T follicular helper cell (primary cell): ENCODE data around the gene CD40LG.
A peak's percentile ranks its signal among the peaks of the same experiment; 100 is the strongest.

Experiments
- DNase-seq: peaks from one replicate; pipeline ENCODE4 v3.0.0-alpha.2; 2020; ENCODE audit warnings: low read depth

The CD40LG gene

GRCh38 chrX:136650811-136651210 lies 2.9 kb downstream of the CD40LG start:
- no peak for DNase-seq

DNA sequence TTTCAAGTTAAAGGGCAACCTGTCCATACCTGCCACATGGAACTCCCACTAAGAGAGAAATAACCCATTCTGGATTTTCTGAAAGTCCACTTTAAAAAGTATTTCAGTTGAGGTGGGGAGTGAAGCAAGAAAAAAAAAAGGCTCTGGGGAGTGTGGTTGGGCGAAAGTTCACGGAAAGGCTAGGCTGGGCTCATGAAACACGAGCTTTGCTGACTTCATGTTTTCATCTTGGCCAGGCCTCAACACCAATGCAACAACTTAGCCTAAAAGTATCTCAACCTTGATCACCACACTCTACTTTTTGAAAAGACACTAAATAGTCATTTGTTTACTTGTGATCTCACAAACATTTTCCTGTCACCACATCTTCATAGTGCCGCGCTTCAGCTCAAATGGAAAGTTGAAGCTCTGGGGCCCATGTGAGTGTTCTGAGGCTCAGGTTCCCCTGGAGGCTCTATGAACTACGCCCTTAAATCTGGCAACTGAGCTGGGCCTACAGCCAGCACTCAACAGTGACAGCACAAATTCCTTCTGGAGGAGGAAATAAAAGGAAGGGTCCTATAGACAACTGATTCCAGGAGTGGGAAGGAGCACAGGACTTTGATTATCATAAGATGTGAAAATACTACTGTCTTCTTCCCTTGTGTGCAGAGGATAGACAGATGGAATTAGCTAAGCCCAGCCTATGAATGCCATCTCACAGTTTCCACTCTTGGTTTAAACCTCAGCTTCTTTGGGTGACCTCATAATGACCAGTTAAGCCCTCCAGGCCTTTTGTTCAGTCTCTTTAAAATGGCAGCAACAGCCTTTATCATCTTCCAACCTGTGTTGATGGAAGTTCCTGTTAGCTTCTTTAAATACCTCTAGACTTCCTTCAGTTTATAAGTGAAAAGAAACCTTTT lies 5.1 kb downstream of the CD40LG start:
- DNase-seq: no peak

- DNase-seq: no peak
Measured at GRCh38 chrX:136656361-136656964, 8.5 kb downstream of the CD40LG start.

DNA sequence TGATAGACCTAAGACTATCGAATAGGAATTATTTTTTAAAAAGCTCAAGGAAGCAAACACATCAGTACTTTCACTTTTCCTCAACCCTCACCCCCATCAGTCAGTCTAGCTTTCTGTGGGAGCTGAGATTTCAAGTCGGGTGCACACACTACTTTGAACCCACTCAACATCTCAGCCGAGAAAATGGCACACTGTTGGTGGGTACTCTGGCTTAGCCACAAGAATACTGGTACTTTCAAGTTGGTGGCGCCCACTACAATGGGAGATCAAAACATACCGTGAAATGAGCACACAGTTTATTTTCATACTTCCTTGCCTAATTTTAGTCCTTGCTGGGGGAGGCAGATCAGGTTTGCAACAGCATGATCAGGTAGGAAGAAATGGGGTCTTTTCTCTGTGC lies 10.2 kb downstream of the CD40LG start:
- DNase-seq: no peak

DNA sequence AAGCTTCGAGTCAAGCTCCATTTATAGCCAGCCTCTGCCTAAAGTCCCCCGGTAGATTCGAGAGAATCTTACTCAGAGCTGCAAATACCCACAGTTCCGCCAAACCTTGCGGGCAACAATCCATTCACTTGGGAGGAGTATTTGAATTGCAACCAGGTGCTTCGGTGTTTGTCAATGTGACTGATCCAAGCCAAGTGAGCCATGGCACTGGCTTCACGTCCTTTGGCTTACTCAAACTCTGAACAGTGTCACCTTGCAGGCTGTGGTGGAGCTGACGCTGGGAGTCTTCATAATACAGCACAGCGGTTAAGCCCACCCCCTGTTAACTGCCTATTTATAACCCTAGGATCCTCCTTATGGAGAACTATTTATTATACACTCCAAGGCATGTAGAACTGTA lies 11.2 kb downstream of the CD40LG start:
- DNase-seq: no peak

GRCh38 chrX:136660896-136661295 lies 12.9 kb downstream of the CD40LG start:
- DNase-seq: no peak

DNA sequence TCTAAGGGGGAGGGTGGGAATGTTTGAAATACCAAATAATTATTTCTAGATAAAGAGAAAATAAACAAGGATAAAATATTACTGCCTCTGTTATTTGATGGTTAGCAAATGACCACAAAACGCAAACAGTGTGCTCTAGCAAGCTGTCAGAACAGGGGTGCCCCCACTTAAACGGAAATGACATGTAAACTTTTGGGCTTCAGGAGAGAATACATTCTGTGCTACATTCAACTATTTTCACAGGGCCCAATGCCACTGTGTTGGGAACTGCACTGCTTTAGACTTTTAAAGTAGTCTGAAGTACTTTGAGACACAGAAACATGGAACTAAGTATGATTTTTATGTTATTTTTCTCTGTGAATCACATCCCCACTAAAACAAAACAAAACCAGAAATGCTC lies 14.1 kb downstream of the CD40LG start:
- peak; percentile 26 for DNase-seq

GRCh38 chrX:136662976-136663375 lies 15.0 kb downstream of the CD40LG start:
- DNase-seq: no peak

GRCh38 chrX:136665258-136665900 lies 17.4 kb downstream of the CD40LG start:
- no peak for DNase-seq

DNA sequence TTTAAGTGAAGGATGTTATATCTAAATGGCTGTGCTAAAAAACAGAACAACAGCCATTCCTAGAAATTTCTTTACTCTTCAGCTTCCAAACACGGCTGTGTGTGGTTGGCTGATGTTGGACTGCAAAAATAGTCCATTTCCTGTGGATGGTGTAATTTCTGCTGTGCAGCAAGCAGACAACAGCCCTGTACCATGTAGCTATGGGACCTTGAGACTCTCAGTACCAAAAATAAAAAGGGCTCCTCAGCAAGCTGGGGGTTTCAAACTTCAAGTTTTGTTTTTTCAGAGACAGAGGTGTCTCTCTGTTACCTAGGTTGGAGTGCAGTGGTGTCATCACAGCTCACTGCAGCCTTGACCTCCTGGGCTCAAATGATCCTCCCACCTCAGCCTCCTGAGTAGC lies 18.1 kb downstream of the CD40LG start:
- no peak for DNase-seq

DNA sequence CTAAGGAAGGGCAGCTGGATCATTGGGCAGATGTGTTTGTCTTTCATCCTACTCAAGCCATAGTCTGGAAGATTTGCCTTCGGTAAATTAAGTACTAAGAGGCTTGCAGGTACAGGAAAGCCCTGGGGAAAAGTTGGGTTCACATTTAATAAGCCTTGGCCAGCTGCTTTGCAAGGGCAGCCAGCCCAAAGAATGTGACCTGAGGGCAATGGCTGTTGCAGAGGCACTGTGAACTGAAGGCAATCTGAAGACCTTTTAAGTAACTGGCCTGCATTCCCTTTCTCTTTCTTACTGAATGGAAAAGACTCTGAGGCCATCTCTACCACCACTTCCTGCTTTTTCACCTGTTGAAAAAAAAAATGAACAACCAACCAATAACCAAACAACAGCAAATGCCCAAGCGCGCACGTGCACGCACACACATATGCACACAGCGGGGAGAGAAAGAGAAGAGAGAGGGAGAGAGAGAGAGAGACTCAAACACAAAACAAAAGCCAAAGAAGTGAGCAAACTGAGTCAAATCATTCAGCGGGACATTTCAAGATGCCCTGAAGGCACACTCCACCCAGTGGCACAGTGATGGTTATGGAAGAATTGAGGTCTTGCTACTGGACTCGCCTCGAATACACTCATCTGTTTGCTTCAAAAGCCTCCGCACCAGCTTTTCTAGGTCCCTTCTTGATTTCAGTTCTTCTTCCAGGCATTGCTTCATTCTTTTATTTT lies 19.6 kb downstream of the CD40LG start:
- DNase-seq: no peak

- DNase-seq: no peak
Measured at GRCh38 chrX:136671006-136671610, 23.1 kb downstream of the CD40LG start.

- no peak for DNase-seq
Measured at GRCh38 chrX:136674270-136674985, 26.5 kb downstream of the CD40LG start.

DNA sequence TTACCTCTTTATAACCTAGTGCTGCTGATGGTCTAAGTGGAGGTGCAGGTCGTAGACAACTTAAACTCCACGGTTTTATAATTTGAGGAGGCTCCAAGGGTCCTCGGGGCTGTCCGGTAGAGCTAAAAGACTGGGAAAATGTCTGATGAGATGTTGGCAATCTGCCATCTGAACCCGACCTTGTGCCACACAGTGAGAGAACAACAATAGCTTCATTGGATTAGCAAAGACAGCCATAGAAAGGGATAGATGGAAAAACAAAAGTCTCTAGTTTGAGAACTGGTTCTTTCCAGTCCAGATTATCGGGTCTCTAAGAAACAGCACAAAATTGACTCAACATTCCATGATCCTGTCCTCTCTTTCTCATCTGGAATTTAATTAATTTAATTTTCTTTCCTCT lies 31.6 kb downstream of the CD40LG start:
- no peak for DNase-seq

GRCh38 chrX:136684120-136684519 lies 36.2 kb downstream of the CD40LG start:
- DNase-seq: no peak

DNA sequence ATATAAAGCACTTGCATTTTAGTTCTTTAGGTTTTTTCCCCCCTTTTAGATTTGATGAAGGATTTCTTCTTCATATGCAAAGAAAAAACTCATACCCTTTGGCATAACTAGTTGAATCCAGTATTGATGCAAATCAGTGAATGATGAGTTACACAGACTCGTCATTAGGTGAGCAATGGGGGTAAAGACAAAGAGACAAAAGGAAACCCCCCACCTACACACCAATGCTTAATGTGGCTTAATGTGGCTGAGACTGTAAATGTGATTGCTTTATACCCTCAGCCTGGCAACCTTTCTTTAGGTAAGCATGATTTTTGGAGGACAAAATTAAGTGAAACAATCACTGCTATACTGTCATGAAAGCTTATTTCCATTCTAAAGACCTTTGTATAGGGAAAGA lies 39.5 kb downstream of the CD40LG start:
- no peak for DNase-seq

DNA sequence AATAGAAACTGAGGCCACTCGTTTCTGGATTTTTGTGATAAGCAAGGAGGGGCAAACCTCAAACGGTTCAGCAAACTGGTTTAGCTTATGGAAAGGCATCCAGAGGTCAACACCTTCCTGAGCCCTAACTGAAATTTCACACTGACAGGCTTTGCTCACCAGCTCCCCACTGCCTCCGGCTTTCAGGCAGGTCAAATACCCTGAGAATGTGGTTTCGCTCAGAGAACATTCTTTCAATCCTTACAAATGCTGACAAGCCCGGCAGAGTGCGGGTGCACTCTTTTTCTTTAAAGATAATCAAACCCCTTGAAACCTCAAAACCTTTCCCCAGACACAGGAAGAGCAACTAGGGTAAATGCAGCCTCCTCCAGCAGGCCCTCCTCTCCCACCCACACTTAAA lies 41.5 kb downstream of the CD40LG start:
- no peak for DNase-seq

GRCh38 chrX:136691028-136691809 lies 43.3 kb downstream of the CD40LG start:
- DNase-seq: no peak

GRCh38 chrX:136692271-136692670 lies 44.3 kb downstream of the CD40LG start:
- DNase-seq: no peak

DNA sequence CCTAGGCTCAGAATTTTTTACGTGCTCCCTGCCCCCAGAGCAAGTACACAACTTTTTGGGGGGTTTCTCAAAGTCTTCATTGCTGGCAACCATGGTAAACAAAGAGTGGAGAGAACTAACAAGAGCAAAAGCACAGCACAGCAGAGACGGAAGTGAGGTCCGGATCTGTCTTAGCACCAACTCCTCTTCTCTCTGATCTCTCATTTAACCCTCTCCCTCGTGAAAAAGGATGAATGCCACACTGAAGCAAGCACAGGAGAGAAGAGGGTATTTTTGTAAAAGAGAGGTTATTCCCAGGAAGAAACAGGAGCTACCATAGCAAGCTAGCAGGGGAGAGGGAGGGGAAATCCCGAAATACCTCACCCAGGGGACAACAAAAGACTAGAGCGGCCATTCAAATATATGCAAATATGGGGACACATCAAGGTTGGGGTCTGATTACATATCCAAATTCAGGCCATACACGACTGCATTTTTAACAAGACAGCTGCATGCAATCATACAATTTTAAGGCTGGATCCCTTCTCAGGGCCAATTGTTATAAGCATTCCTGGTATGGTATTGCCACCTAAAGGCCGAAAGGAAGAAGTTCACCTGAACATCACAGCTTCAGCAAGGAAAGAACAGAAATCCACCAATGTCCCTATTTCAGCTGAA lies 46.6 kb downstream of the CD40LG start:
- DNase-seq: no peak
